ENCODE measurements around the gene CDH10. TPM values are rescaled to one million over a fixed set of nuclear protein-coding genes. Genes with fewer than 3 reads are reported as not detected.

The CDH10 gene
- total and polyA plus RNA-seq, 9 of the 15 experiments (the other 6 are each of a cell fraction or from before 2014, with no cell fraction given): not detected

DNA sequence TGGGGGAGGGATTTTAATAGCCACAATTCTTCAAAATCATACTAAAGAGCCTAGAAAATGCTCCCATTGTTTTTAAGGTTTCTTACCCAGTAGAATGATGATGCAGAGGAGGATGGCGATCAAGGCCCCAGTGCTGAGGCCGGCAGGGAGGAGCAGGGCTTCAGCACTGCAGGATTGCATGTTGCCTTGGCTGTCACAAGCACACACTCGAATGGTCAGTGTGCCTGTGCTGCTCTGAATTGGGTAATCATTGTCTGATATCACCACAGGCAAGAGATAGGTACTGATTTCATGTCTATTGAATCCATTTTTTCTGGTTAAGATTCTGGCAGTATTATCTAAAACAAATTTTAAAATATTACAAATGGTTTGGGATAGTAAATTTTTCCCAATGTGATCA lies 153.3 kb downstream of the CDH10 start:
- FAIRE-seq (no peak), ATAC-seq (no peak), DNase-seq (ENCODE audit: extremely low read depth in 1 of 4, low spot score in 3 of 4) (no peak)
- H3K9me1 ChIP-seq (ENCODE audit: control insufficient read depth, insufficient read depth, low read length): no peaks in the 10 kb centered on the region
- no peaks in the 10 kb centered on the region for H4K20me1 ChIP-seq (replicated peaks; ENCODE audit: control insufficient read depth, insufficient read depth, low read length)
- no peak overlapping the region for H3K27ac ChIP-seq (ENCODE audit: extremely low read depth, low read depth, low read length)
- no peaks in the 10 kb centered on the region for H3K4me1 ChIP-seq (replicated peaks in 1 of 2; ENCODE audit: control insufficient read depth in 2 of 2, insufficient read depth in 2 of 2, low read length in 2 of 2)
- POLR2A ChIA-PET: no interaction called here
- no peak overlapping the region for H3K9ac ChIP-seq (ENCODE audit: insufficient read depth in 1 of 2, low read depth in 2 of 2, low read length in 2 of 2)
- TF ChIP-seq TCFL5 (CRISPR knock-in tag; conservative IDR thresholded peaks at IDR 0.05) (no peak), TCF7L2 (IDR thresholded peaks at IDR 0.05; ENCODE audit: low read depth, low read length) (no peak), ID3 (CRISPR knock-in tag; IDR thresholded peaks at IDR 0.05) (no peak), ID3 (tag; IDR thresholded peaks at IDR 0.05) (no peak), MAFF (IDR thresholded peaks at IDR 0.05; ENCODE audit: low read length) (no peak), HDAC2 (IDR thresholded peaks at IDR 0.05) (no peak), ZBTB33 (CRISPR knock-in tag; IDR thresholded peaks at IDR 0.05) (no peak), ARID2 (IDR thresholded peaks at IDR 0.05) (no peak), TFAP4 (CRISPR knock-in tag; IDR thresholded peaks at IDR 0.05; ENCODE audit: borderline replicate concordance) (no peak), SP2 (IDR thresholded peaks at IDR 0.05; ENCODE audit: extremely low read depth, low read depth, low read length, poor library complexity, severe bottlenecking) (no peak), ZNF778 (CRISPR knock-in tag; IDR thresholded peaks at IDR 0.05) (no peak)
- TF ChIP-seq, protein P1, sequence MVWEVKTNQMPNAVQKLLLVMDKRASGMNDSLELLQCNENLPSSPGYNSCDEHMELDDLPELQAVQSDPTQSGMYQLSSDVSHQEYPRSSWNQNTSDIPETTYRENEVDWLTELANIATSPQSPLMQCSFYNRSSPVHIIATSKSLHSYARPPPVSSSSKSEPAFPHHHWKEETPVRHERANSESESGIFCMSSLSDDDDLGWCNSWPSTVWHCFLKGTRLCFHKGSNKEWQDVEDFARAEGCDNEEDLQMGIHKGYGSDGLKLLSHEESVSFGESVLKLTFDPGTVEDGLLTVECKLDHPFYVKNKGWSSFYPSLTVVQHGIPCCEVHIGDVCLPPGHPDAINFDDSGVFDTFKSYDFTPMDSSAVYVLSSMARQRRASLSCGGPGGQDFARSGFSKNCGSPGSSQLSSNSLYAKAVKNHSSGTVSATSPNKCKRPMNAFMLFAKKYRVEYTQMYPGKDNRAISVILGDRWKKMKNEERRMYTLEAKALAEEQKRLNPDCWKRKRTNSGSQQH (CRISPR knock-in tag; IDR thresholded peaks at IDR 0.05): no peak
- TF ChIP-seq, protein P2, sequence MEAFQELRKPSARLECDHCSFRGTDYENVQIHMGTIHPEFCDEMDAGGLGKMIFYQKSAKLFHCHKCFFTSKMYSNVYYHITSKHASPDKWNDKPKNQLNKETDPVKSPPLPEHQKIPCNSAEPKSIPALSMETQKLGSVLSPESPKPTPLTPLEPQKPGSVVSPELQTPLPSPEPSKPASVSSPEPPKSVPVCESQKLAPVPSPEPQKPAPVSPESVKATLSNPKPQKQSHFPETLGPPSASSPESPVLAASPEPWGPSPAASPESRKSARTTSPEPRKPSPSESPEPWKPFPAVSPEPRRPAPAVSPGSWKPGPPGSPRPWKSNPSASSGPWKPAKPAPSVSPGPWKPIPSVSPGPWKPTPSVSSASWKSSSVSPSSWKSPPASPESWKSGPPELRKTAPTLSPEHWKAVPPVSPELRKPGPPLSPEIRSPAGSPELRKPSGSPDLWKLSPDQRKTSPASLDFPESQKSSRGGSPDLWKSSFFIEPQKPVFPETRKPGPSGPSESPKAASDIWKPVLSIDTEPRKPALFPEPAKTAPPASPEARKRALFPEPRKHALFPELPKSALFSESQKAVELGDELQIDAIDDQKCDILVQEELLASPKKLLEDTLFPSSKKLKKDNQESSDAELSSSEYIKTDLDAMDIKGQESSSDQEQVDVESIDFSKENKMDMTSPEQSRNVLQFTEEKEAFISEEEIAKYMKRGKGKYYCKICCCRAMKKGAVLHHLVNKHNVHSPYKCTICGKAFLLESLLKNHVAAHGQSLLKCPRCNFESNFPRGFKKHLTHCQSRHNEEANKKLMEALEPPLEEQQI (IDR thresholded peaks at IDR 0.05): no peak
- CTCF ChIA-PET (ENCODE audit: low intra/inter-chr PET ratio): no interaction called here
- no peaks in the 10 kb centered on the region for H3K79me2 ChIP-seq (ENCODE audit: control insufficient read depth, insufficient read depth, low read length)
- 0% methylated on average over 3 of the region's 3 CpGs for WGBS (ENCODE audit: insufficient coverage, low coverage, missing lambda C conversion rate)
- H3K4me2 ChIP-seq (ENCODE audit: insufficient read depth, low read length): no peak overlapping the region
- in situ Hi-C loops (cut with MboI): no loop called here
- BruUV-seq (replicated peaks): no TSS peak
- no peaks in the 10 kb centered on the region for H3K27me3 ChIP-seq (ENCODE audit: control insufficient read depth in 2 of 2, insufficient read depth in 2 of 2, low read length in 2 of 2)
- no peak overlapping the region for H2AFZ ChIP-seq (ENCODE audit: low read depth, low read length)
- H3K4me3 ChIP-seq: no peak overlapping the region
- intact Hi-C loops (cut with micrococcal nuclease): no loop called here
- H3K9me3 ChIP-seq (replicated peaks; ENCODE audit: control insufficient read depth, insufficient read depth, low read depth, low read length): no peaks in the 10 kb centered on the region; the same call in 1 of the 2 replicates
- no peaks in the 10 kb centered on the region for H3K36me3 ChIP-seq (ENCODE audit: control insufficient read depth, insufficient read depth, low read length)

Data from K562 (cell line).